Fibroblast of lung (primary cell): ENCODE measurements around the gene WDR35.

Experiments used
- CTCF ChIP-seq, 2 donors: IDR thresholded peaks in 1 of 2; conservative IDR thresholded peaks in 1 of 2; 1 replicate in 1 of 2; 2 replicates in 1 of 2; pipeline ENCODE4 v1.5.1; 2011 to 2012; ENCODE audit warnings: low read length in 2 of 2, control low read depth in 1 of 2, inconsistent platforms in 1 of 2, low read depth in 1 of 2, mild to moderate bottlenecking in 1 of 2
- EZH2 ChIP-seq: IDR thresholded peaks from 2 replicates; pipeline ENCODE4 v1.5.1; 2012; ENCODE audit warnings: low read length, control low read depth, mild to moderate bottlenecking; ENCODE audit errors: missing control alignments

- no peak for TF ChIP-seq CTCF (conservative IDR thresholded peaks at IDR 0.05 in 1 of 2, IDR thresholded peaks at IDR 0.05 in 1 of 2; ENCODE audit: low read depth in 1 of 2, low read length in 2 of 2)
- no peak for TF ChIP-seq EZH2
Observed at GRCh38 chr2:19932928-19933327, 57.0 kb downstream of the WDR35 start.
